Measurements from ENCODE around the gene COL13A1. TPM values are rescaled to one million over a fixed set of nuclear protein-coding genes. Genes with fewer than 3 reads are reported as not detected.

Gene COL13A1
- total and polyA plus RNA-seq, 8 donors, result 2.1 to 68.5 (median 52.4) TPM

- H3K27ac ChIP-seq, result no peak overlapping the region
- H3K36me3 ChIP-seq, result no peaks in the 10 kb centered on the region
- no peak overlapping the region for H3K4me3 ChIP-seq
- peaks cover 0 to 4% of the 10 kb centered on the region in 2 donors for H3K4me1 ChIP-seq
- H3K9me3 ChIP-seq, result no peaks in the 10 kb centered on the region
- H3K27me3 ChIP-seq, result peaks cover 0 to 7% of the 10 kb centered on the region in 2 donors
- DNase-seq, result no peak
- intact Hi-C loops (cut with DNase I), result no loop called here
- TF ChIP-seq CTCF (IDR thresholded peaks at IDR 0.05), result no peak
- ATAC-seq, result peak; percentile 22
Observed at GRCh38 chr10:69874449-69874848, 72.7 kb downstream of the COL13A1 start.

- no peak overlapping the region for H3K27ac ChIP-seq
- no peaks in the 10 kb centered on the region for H3K36me3 ChIP-seq
- no peak overlapping the region for H3K4me3 ChIP-seq
- ATAC-seq, result no peak
- H3K9me3 ChIP-seq, result no peaks in the 10 kb centered on the region
- H3K4me1 ChIP-seq, result no peaks in the 10 kb centered on the region
- H3K27me3 ChIP-seq, result peaks cover 0 to 21% of the 10 kb centered on the region in 2 donors
- no peak for DNase-seq
- TF ChIP-seq CTCF (IDR thresholded peaks at IDR 0.05), result no peak
- intact Hi-C loops (cut with DNase I), result no loop called here
Observed at GRCh38 chr10:69875856-69876255, 74.2 kb downstream of the COL13A1 start.

- ATAC-seq (no peak), DNase-seq (no peak)
- Histone ChIP-seq H3K4me3 (no peak overlapping the region), H3K4me1 (no peaks in the 10 kb centered on the region), H3K27ac (no peak overlapping the region), H3K36me3 (no peaks in the 10 kb centered on the region), H3K27me3 (peaks cover 0 to 22% of the 10 kb centered on the region in 2 donors), H3K9me3 (no peaks in the 10 kb centered on the region)
- intact Hi-C loops (cut with DNase I), result no loop called here
- TF ChIP-seq CTCF (IDR thresholded peaks at IDR 0.05), result no peak
Observed at GRCh38 chr10:69876286-69876685, 74.6 kb downstream of the COL13A1 start.

- no peak for DNase-seq
- H3K27ac ChIP-seq, result no peak overlapping the region
Observed at GRCh38 chr10:69876931-69877330, 75.2 kb downstream of the COL13A1 start.

GRCh38 chr10:69878038-69878437 lies 76.3 kb downstream of the COL13A1 start:
- ATAC-seq (peak; percentile 17), DNase-seq (peak in 2 of 4 donors; percentile 63 to 82)
- Histone ChIP-seq H3K4me3 (no peak overlapping the region), H3K36me3 (no peaks in the 10 kb centered on the region), H3K4me1 (no peaks in the 10 kb centered on the region), H3K27me3 (peaks cover 0 to 19% of the 10 kb centered on the region in 2 donors), H3K9me3 (no peaks in the 10 kb centered on the region), H3K27ac (no peak overlapping the region)
- intact Hi-C loops (cut with DNase I), result no loop called here
- no peak for TF ChIP-seq CTCF (IDR thresholded peaks at IDR 0.05)

More at GRCh38 chr10:69876931-69877330, 75.2 kb downstream of the COL13A1 start:
- no peak overlapping the region for H3K4me3 ChIP-seq
- intact Hi-C loops (cut with DNase I), result no loop called here
- H3K36me3 ChIP-seq, result no peaks in the 10 kb centered on the region
- no peaks in the 10 kb centered on the region for H3K4me1 ChIP-seq
- peaks cover 0 to 19% of the 10 kb centered on the region in 2 donors for H3K27me3 ChIP-seq
- no peak for TF ChIP-seq CTCF (IDR thresholded peaks at IDR 0.05)
- no peak for ATAC-seq
- no peaks in the 10 kb centered on the region for H3K9me3 ChIP-seq

Measured in left lung (tissue), 10 donors.